ENCODE data around the gene WNT8B.

GRCh38 chr10:100480002-100480401, 17.2 kb downstream of the WNT8B start:
- TF ChIP-seq REST (IDR thresholded peaks at IDR 0.05; ENCODE audit: insufficient read depth in 1 of 2, low read depth in 2 of 2, low read length in 1 of 2) (no peak), CTCF (IDR thresholded peaks at IDR 0.05) (no peak)

Data from Panc1 (cell line).